OCI-LY1 (cell line): ENCODE measurements around the gene KRTAP22-1.

Experiments
- EZH2 ChIP-seq: fragments of 200-600 bp; sonication (generic), shearing (Covaris generic); IDR thresholded peaks from 2 replicates; pipeline ENCODE4 v1.8.0; 2017; ENCODE audit warnings: borderline replicate concordance, mixed run types, mild to moderate bottlenecking, antibody characterized with exemption, low read length, moderate library complexity, mixed read lengths
- TF ChIP-seq, protein P1 (sequence below): fragments of 200-600 bp; sonication (generic), shearing (Covaris generic); IDR thresholded peaks from 2 replicates; pipeline ENCODE4 v1.5.1; 2017; ENCODE audit warnings: mild to moderate bottlenecking, antibody characterized with exemption, low read length, moderate library complexity, mixed read lengths

DNA sequence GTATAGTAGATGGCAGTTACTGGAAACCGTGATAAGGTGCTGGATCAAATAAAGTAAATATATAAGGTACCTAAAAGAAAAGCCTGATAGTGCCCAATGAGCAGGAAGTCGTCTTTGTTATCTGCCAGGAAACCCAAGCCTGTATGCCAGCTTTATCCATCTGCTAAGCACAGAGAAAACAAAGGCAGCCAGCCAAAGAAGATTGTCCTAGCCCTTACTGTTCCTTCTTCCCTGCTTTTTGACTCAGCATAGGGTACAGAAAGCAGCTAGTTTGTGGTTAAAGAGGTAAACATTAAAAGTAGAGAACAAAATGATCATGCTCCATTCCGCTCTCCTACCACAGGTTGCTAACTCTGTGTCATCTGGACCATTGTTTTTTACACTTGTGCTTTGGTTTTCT lies 20.8 kb upstream of the KRTAP22-1 start:
- TF ChIP-seq, protein P1, sequence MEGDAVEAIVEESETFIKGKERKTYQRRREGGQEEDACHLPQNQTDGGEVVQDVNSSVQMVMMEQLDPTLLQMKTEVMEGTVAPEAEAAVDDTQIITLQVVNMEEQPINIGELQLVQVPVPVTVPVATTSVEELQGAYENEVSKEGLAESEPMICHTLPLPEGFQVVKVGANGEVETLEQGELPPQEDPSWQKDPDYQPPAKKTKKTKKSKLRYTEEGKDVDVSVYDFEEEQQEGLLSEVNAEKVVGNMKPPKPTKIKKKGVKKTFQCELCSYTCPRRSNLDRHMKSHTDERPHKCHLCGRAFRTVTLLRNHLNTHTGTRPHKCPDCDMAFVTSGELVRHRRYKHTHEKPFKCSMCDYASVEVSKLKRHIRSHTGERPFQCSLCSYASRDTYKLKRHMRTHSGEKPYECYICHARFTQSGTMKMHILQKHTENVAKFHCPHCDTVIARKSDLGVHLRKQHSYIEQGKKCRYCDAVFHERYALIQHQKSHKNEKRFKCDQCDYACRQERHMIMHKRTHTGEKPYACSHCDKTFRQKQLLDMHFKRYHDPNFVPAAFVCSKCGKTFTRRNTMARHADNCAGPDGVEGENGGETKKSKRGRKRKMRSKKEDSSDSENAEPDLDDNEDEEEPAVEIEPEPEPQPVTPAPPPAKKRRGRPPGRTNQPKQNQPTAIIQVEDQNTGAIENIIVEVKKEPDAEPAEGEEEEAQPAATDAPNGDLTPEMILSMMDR, result no peak
- TF ChIP-seq EZH2, result no peak
